Measurements from ENCODE around the gene DUSP28. TPM values are rescaled to one million over a fixed set of nuclear protein-coding genes. Genes with fewer than 3 reads are reported as not detected.

Gene DUSP28
- total RNA-seq, 8 experiments from 2014 or later = 4.4 to 11.2 (median 8.5) TPM

- in situ Hi-C loops (cut with MboI; ENCODE audit: low pct_unique_long_range_greater_than_20kb in 2 of 9, low sequenced_read_pairs in 9 of 9, unreplicated experiment in 9 of 9) = no loop called here
- H3K27ac ChIP-seq = no peak overlapping the region
- peaks cover 17 to 18% of the 10 kb centered on the region in 2 donors for H3K4me1 ChIP-seq (replicated peaks in 1 of 2)
- H3K4me3 ChIP-seq = peak overlapping the region in 3 of 5 donors; percentile 96 to 99 (median 96)
- whole genome bisulfite sequencing, 10 experiments = 65 to 90% (median 83%) methylated on average over 2 to 3 of the region's 4 CpGs; no CpG with 5 or more reads in 5 of the 10 experiments
- peak in 3 of 8 experiments; percentile 1 to 38 (median 7) for ATAC-seq (replicated peaks in 6 of 8)
These were observed 24.4 kb downstream of the DUSP28 start for GRCh38 chr2:240584486-240585031.

GRCh38 chr2:240585101-240585500, 24.9 kb downstream of the DUSP28 start:
- 60 to 100% (median 81%) methylated on average over 1 to 3 of the region's 6 CpGs; no CpG with 5 or more reads in 4 of the 10 experiments for WGBS, 10 experiments

GRCh38 chr2:240585681-240586197, 25.6 kb downstream of the DUSP28 start:
- Histone ChIP-seq H3K27ac (peak overlapping the region; percentile 95 to 99), H3K4me3 (peak overlapping the region; percentile 86 to 99 (median 96)), H3K4me1 (replicated peaks in 1 of 2) (peaks cover 17 to 18% of the 10 kb centered on the region in 2 donors)
- 0 to 40% (median 0%) methylated on average over 1 to 8 of the region's 20 CpGs; no CpG with 5 or more reads in 3 of the 10 experiments for WGBS, 10 experiments
- peak in 1 of 8 experiments; percentile 1 for ATAC-seq (replicated peaks in 6 of 8)
- in situ Hi-C loops (cut with MboI; ENCODE audit: low pct_unique_long_range_greater_than_20kb in 2 of 9, low sequenced_read_pairs in 9 of 9, unreplicated experiment in 9 of 9) = no loop called here

More at GRCh38 chr2:240585101-240585500, 24.9 kb downstream of the DUSP28 start:
- peak overlapping the region; percentile 86 to 99 (median 96) for H3K4me3 ChIP-seq
- H3K4me1 ChIP-seq (replicated peaks in 1 of 2) = peaks cover 17 to 18% of the 10 kb centered on the region in 2 donors
- in situ Hi-C loops (cut with MboI; ENCODE audit: low pct_unique_long_range_greater_than_20kb in 2 of 9, low sequenced_read_pairs in 9 of 9, unreplicated experiment in 9 of 9) = no loop called here
- H3K27ac ChIP-seq = peak overlapping the region; percentile 95 to 99
- no peak for ATAC-seq (replicated peaks in 6 of 8)

- in situ Hi-C loops (cut with MboI; ENCODE audit: low pct_unique_long_range_greater_than_20kb in 2 of 9, low sequenced_read_pairs in 9 of 9, unreplicated experiment in 9 of 9) = no loop called here
- Histone ChIP-seq H3K4me3 (peak within 1 kb of the TSS; percentile 86 to 99 (median 96)), H3K4me1 (replicated peaks in 1 of 2) (peaks cover 17 to 18% of the 10 kb centered on the region in 2 donors), H3K27ac (peak within 1 kb of the TSS; percentile 95 to 99)
- 0 to 3% (median 0%) methylated on average over 1 to 20 of the region's 88 CpGs; no CpG with 5 or more reads in 5 of the 10 experiments for WGBS, 10 experiments
- ATAC-seq (replicated peaks in 6 of 8) = peak; percentile 84 to 95 (median 92)
These were observed 26.2 kb downstream of the DUSP28 start, which contains the start of gene CAPN10 for GRCh38 chr2:240586198-240586918. CAPN10 (plus strand) TSS chr2:240586734; CDS start chr2:240586912, 178 bp downstream.

GRCh38 chr2:240586919-240587800, 27.0 kb downstream of the DUSP28 start:
- in situ Hi-C loops (cut with MboI; ENCODE audit: low pct_unique_long_range_greater_than_20kb in 2 of 9, low sequenced_read_pairs in 9 of 9, unreplicated experiment in 9 of 9) = no loop called here
- Histone ChIP-seq H3K27ac (peak overlapping the region; percentile 95 to 99), H3K4me1 (replicated peaks in 1 of 2) (peaks cover 17 to 18% of the 10 kb centered on the region in 2 donors), H3K4me3 (peak overlapping the region; percentile 86 to 99 (median 96))
- 0 to 75% (median 10%) methylated on average over 1 to 11 of the region's 62 CpGs; no CpG with 5 or more reads in 5 of the 10 experiments for WGBS, 10 experiments
- peak; percentile 7 to 41 (median 32) for ATAC-seq (replicated peaks in 6 of 8)

GRCh38 chr2:240588006-240588655, 28.0 kb downstream of the DUSP28 start:
- in situ Hi-C loops (cut with MboI; ENCODE audit: low pct_unique_long_range_greater_than_20kb in 2 of 9, low sequenced_read_pairs in 9 of 9, unreplicated experiment in 9 of 9) = no loop called here
- no peak for ATAC-seq (replicated peaks in 6 of 8)
- 20 to 93% (median 69%) methylated on average over 1 to 6 of the region's 10 CpGs; no CpG with 5 or more reads in 1 of the 10 experiments for WGBS, 10 experiments
- H3K4me3 ChIP-seq = peak overlapping the region; percentile 86 to 99 (median 96)
- no peak overlapping the region for H3K27ac ChIP-seq
- H3K4me1 ChIP-seq (replicated peaks in 1 of 2) = peaks cover 17 to 18% of the 10 kb centered on the region in 2 donors

- Histone ChIP-seq H3K4me1 (replicated peaks in 1 of 2) (peaks cover 17 to 18% of the 10 kb centered on the region in 2 donors), H3K4me3 (no peak overlapping the region), H3K27ac (no peak overlapping the region)
- WGBS, 10 experiments = 33 to 100% (median 66%) methylated on average over 1 to 3 of the region's 4 CpGs; no CpG with 5 or more reads in 3 of the 10 experiments
- in situ Hi-C loops (cut with MboI; ENCODE audit: low pct_unique_long_range_greater_than_20kb in 2 of 9, low sequenced_read_pairs in 9 of 9, unreplicated experiment in 9 of 9) = no loop called here
- no peak for ATAC-seq (replicated peaks in 6 of 8)
These were observed 28.5 kb downstream of the DUSP28 start for GRCh38 chr2:240588669-240589068.

- Histone ChIP-seq H3K4me1 (replicated peaks in 1 of 2) (peaks cover 17 to 18% of the 10 kb centered on the region in 2 donors), H3K4me3 (no peak overlapping the region), H3K27ac (no peak overlapping the region)
- no peak for ATAC-seq (replicated peaks in 6 of 8)
- WGBS, 10 experiments = 30 to 95% (median 63%) methylated on average over 2 to 7 of the region's 14 CpGs; no CpG with 5 or more reads in 7 of the 10 experiments
- in situ Hi-C loops (cut with MboI; ENCODE audit: low pct_unique_long_range_greater_than_20kb in 2 of 9, low sequenced_read_pairs in 9 of 9, unreplicated experiment in 9 of 9) = no loop called here
These were observed 29.2 kb downstream of the DUSP28 start for GRCh38 chr2:240589375-240589774.

- peaks cover 11 to 16% of the 10 kb centered on the region in 2 donors for H3K4me1 ChIP-seq (replicated peaks in 1 of 2)
- 78 to 100% (median 94%) methylated on average over 1 to 9 of the region's 16 CpGs for WGBS, 10 experiments
- ATAC-seq (replicated peaks in 6 of 8) = no peak
- H3K4me3 ChIP-seq = no peak overlapping the region
- in situ Hi-C loops (cut with MboI; ENCODE audit: low pct_unique_long_range_greater_than_20kb in 2 of 9, low sequenced_read_pairs in 9 of 9, unreplicated experiment in 9 of 9) = no loop called here
- H3K27ac ChIP-seq = no peak overlapping the region
These were observed 29.8 kb downstream of the DUSP28 start for GRCh38 chr2:240589850-240590525.

GRCh38 chr2:240590681-240591111, 30.5 kb downstream of the DUSP28 start:
- in situ Hi-C loops (cut with MboI; ENCODE audit: low pct_unique_long_range_greater_than_20kb in 2 of 9, low sequenced_read_pairs in 9 of 9, unreplicated experiment in 9 of 9) = no loop called here
- H3K4me1 ChIP-seq (replicated peaks in 1 of 2) = peaks cover 8 to 11% of the 10 kb centered on the region in 2 donors
- WGBS, 10 experiments = 80 to 100% (median 97%) methylated on average over 1 to 8 of the region's 21 CpGs; no CpG with 5 or more reads in 4 of the 10 experiments
- H3K4me3 ChIP-seq = no peak overlapping the region
- no peak for ATAC-seq (replicated peaks in 6 of 8)
- no peak overlapping the region for H3K27ac ChIP-seq

- no peak overlapping the region for H3K4me3 ChIP-seq
- peaks cover 8 to 11% of the 10 kb centered on the region in 2 donors for H3K4me1 ChIP-seq (replicated peaks in 1 of 2)
- in situ Hi-C loops (cut with MboI; ENCODE audit: low pct_unique_long_range_greater_than_20kb in 2 of 9, low sequenced_read_pairs in 9 of 9, unreplicated experiment in 9 of 9) = no loop called here
- ATAC-seq (replicated peaks in 6 of 8) = no peak
- WGBS, 10 experiments = 33 to 100% (median 80%) methylated on average over 1 to 4 of the region's 6 CpGs; no CpG with 5 or more reads in 3 of the 10 experiments
- no peak overlapping the region for H3K27ac ChIP-seq
These were observed 31.1 kb downstream of the DUSP28 start for GRCh38 chr2:240591226-240591625.
